IMR-90 (cell line): ENCODE measurements around the gene ACIN1.

ENCODE experiments used
- CEBPB ChIP-seq: IDR thresholded peaks from 2 replicates; pipeline ENCODE4 v1.6.1; 2012; ENCODE audit warnings: low read depth, low read length, improper control_type of control experiment
- CHD1 ChIP-seq: IDR thresholded peaks from 2 replicates; pipeline ENCODE4 v1.6.1; 2012; ENCODE audit warnings: low read depth, low read length, improper control_type of control experiment
- POLR2A ChIP-seq: IDR thresholded peaks from 2 replicates; pipeline ENCODE4 v1.6.1; 2012; ENCODE audit warnings: mild to moderate bottlenecking, low read depth, low read length
- RAD21 ChIP-seq: IDR thresholded peaks from 2 replicates; pipeline ENCODE4 v1.6.1; 2012; ENCODE audit warnings: low read length, improper control_type of control experiment
- RCOR1 ChIP-seq: IDR thresholded peaks from 2 replicates; pipeline ENCODE4 v1.6.1; 2012; ENCODE audit warnings: mild to moderate bottlenecking, low read length, improper control_type of control experiment; ENCODE audit not compliant: insufficient replicate concordance
- SMC3 ChIP-seq: fragments of 150-350 bp; IDR thresholded peaks from 2 replicates; pipeline ENCODE4 v1.6.1; 2016; ENCODE audit warnings: low read depth, mild to moderate bottlenecking, antibody characterized with exemption, low read length, moderate library complexity
- TF ChIP-seq, protein P1 (sequence below): conservative IDR thresholded peaks from 2 replicates; pipeline ENCODE4 v1.5.1; 2012; ENCODE audit warnings: mild to moderate bottlenecking, low read depth, low read length, improper control_type of control experiment
- TF ChIP-seq, protein P2 (sequence below): fragments of 150-350 bp; IDR thresholded peaks from 2 replicates; pipeline ENCODE4 v1.6.1; 2017; ENCODE audit warnings: mild to moderate bottlenecking, antibody characterized with exemption, low read length, low read depth
- TF ChIP-seq, protein P3 (sequence below): fragments of 150-350 bp; IDR thresholded peaks from 2 replicates; pipeline ENCODE4 v1.6.1; 2016; ENCODE audit warnings: low read depth, mild to moderate bottlenecking, low read length, moderate library complexity, borderline replicate concordance

DNA sequence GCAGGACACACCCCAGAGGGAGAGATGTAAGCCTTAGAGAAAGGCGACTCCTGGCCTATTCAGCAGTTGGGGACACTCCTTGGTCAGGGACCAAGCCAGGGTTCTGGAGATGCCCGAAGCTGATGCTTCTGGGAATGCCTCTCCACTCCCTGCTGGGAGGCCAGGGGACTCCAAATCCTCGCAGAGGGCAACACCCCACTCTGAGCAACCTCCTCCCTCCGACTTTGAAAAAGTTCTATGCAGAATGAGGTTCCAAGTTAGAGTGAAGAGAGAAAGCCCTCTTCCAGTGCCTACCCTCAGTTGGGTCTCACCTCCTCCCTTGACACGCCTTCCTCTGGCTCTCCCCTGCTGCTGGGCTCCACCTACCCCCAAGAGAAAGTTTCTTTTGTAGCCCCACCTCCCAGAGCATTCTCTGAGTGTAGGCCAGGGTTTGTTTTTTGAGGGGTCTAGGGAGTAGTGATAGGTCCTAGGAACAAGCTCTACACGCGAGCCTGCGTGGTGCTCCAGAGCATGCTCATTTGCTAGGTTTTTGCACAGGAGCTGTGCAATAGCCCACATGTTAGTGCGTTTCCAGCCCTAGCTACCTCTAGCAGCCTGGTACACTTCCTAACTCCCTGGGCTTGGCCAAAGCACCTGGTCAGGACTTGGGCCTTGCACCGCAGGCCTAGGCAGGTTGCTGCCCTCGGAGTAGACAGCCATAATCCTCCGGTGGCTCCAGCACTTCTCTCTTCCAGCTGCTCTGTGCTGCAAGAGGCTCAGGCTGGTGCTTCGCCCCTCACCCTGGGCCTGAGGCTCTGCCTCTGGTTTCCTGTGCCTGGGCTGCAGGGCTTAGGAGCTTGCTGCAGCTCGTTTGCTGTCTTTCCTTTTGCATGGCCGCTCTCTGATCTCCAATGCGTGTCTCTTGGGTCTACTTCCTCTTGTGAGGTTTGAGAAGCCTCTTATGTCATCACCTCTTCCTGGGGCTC is 24.7 kb upstream of the ACIN1 start:
- TF ChIP-seq, protein P1, sequence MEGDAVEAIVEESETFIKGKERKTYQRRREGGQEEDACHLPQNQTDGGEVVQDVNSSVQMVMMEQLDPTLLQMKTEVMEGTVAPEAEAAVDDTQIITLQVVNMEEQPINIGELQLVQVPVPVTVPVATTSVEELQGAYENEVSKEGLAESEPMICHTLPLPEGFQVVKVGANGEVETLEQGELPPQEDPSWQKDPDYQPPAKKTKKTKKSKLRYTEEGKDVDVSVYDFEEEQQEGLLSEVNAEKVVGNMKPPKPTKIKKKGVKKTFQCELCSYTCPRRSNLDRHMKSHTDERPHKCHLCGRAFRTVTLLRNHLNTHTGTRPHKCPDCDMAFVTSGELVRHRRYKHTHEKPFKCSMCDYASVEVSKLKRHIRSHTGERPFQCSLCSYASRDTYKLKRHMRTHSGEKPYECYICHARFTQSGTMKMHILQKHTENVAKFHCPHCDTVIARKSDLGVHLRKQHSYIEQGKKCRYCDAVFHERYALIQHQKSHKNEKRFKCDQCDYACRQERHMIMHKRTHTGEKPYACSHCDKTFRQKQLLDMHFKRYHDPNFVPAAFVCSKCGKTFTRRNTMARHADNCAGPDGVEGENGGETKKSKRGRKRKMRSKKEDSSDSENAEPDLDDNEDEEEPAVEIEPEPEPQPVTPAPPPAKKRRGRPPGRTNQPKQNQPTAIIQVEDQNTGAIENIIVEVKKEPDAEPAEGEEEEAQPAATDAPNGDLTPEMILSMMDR: no peak
- TF ChIP-seq, protein P2, sequence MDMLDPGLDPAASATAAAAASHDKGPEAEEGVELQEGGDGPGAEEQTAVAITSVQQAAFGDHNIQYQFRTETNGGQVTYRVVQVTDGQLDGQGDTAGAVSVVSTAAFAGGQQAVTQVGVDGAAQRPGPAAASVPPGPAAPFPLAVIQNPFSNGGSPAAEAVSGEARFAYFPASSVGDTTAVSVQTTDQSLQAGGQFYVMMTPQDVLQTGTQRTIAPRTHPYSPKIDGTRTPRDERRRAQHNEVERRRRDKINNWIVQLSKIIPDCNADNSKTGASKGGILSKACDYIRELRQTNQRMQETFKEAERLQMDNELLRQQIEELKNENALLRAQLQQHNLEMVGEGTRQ: no peak
- TF ChIP-seq POLR2A (no peak), CHD1 (no peak), CEBPB (no peak), RAD21 (no peak), RCOR1 (no peak), SMC3 (no peak)
- TF ChIP-seq, protein P3, sequence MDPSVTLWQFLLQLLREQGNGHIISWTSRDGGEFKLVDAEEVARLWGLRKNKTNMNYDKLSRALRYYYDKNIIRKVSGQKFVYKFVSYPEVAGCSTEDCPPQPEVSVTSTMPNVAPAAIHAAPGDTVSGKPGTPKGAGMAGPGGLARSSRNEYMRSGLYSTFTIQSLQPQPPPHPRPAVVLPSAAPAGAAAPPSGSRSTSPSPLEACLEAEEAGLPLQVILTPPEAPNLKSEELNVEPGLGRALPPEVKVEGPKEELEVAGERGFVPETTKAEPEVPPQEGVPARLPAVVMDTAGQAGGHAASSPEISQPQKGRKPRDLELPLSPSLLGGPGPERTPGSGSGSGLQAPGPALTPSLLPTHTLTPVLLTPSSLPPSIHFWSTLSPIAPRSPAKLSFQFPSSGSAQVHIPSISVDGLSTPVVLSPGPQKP: no peak
